ENCODE measurements around the gene KANTR.

Gene KANTR

GRCh38 chrX:53080628-53081580 is 13.0 kb upstream of the KANTR start:
- no peak for DNase-seq (ENCODE audit: low read depth in 1 of 2, low spot score in 1 of 2)

- DNase-seq (ENCODE audit: low read depth in 1 of 2, low spot score in 1 of 2), result peak; percentile 87
Observed at GRCh38 chrX:53081925-53082772, 11.8 kb upstream of the KANTR start, which contains the start of gene TSPYL2. TSS of gene TSPYL2 (plus strand) at chrX:53082367. CDS start at chrX:53082499, 132 bp downstream.

GRCh38 chrX:53082773-53083616 is 10.9 kb upstream of the KANTR start:
- no peak for DNase-seq (ENCODE audit: low read depth in 1 of 2, low spot score in 1 of 2)

GRCh38 chrX:53084043-53084570 is 9.8 kb upstream of the KANTR start:
- DNase-seq (ENCODE audit: low read depth in 1 of 2, low spot score in 1 of 2), result no peak

GRCh38 chrX:53084863-53085262 is 9.1 kb upstream of the KANTR start:
- DNase-seq (ENCODE audit: low read depth in 1 of 2, low spot score in 1 of 2), result no peak

- DNase-seq (ENCODE audit: low read depth in 1 of 2, low spot score in 1 of 2), result no peak
Observed at GRCh38 chrX:53085661-53086229, 8.2 kb upstream of the KANTR start.

- DNase-seq (ENCODE audit: low read depth in 1 of 2, low spot score in 1 of 2), result no peak
Observed at GRCh38 chrX:53086464-53086863, 7.5 kb upstream of the KANTR start.

GRCh38 chrX:53087388-53087831 is 6.5 kb upstream of the KANTR start:
- DNase-seq (ENCODE audit: low read depth in 1 of 2, low spot score in 1 of 2), result no peak

GRCh38 chrX:53088136-53088974 is 5.6 kb upstream of the KANTR start:
- peak; percentile 58 to 64 for DNase-seq (ENCODE audit: low read depth in 1 of 2, low spot score in 1 of 2)

GRCh38 chrX:53089224-53089842 is 4.6 kb upstream of the KANTR start:
- DNase-seq (ENCODE audit: low read depth in 1 of 2, low spot score in 1 of 2), result no peak

- DNase-seq (ENCODE audit: low read depth in 1 of 2, low spot score in 1 of 2), result no peak
Observed at GRCh38 chrX:53089925-53090324, 4.0 kb upstream of the KANTR start.

- no peak for DNase-seq (ENCODE audit: low read depth in 1 of 2, low spot score in 1 of 2)
Observed at GRCh38 chrX:53091354-53091753, 2.6 kb upstream of the KANTR start.

- peak; percentile 44 to 61 for DNase-seq (ENCODE audit: low read depth in 1 of 2, low spot score in 1 of 2)
Observed at GRCh38 chrX:53093177-53093655, 726 bp upstream of the KANTR start.

GRCh38 chrX:53094582-53094905 is 602 bp downstream of the KANTR start:
- no peak for DNase-seq (ENCODE audit: low read depth in 1 of 2, low spot score in 1 of 2)

GRCh38 chrX:53095796-53096195 is 1.9 kb downstream of the KANTR start:
- no peak for DNase-seq (ENCODE audit: low read depth in 1 of 2, low spot score in 1 of 2)

- DNase-seq (ENCODE audit: low read depth in 1 of 2, low spot score in 1 of 2), result no peak
Observed at GRCh38 chrX:53114864-53115549, 21.1 kb downstream of the KANTR start.

GRCh38 chrX:53115550-53115874 is 21.6 kb downstream of the KANTR start:
- no peak for DNase-seq (ENCODE audit: low read depth in 1 of 2, low spot score in 1 of 2)

GRCh38 chrX:53116101-53116500 is 22.2 kb downstream of the KANTR start:
- DNase-seq (ENCODE audit: low read depth in 1 of 2, low spot score in 1 of 2), result no peak
